Measurements from ENCODE around the gene TUBB4B.
A peak's percentile ranks its signal among the peaks of the same experiment; 100 is the strongest.

GRCh38 chr9:137217276-137218211 lies 23.5 kb upstream of the TUBB4B start:
- TF ChIP-seq, protein P1, sequence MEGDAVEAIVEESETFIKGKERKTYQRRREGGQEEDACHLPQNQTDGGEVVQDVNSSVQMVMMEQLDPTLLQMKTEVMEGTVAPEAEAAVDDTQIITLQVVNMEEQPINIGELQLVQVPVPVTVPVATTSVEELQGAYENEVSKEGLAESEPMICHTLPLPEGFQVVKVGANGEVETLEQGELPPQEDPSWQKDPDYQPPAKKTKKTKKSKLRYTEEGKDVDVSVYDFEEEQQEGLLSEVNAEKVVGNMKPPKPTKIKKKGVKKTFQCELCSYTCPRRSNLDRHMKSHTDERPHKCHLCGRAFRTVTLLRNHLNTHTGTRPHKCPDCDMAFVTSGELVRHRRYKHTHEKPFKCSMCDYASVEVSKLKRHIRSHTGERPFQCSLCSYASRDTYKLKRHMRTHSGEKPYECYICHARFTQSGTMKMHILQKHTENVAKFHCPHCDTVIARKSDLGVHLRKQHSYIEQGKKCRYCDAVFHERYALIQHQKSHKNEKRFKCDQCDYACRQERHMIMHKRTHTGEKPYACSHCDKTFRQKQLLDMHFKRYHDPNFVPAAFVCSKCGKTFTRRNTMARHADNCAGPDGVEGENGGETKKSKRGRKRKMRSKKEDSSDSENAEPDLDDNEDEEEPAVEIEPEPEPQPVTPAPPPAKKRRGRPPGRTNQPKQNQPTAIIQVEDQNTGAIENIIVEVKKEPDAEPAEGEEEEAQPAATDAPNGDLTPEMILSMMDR (conservative IDR thresholded peaks at IDR 0.05; ENCODE audit: low read depth in 2 of 2) = no peak; a peak in 1 of 4 replicates
- TF ChIP-seq ZNF331 (CRISPR knock-in tag; IDR thresholded peaks at IDR 0.05; ENCODE audit: low read depth) (no peak), NANOG (IDR thresholded peaks at IDR 0.05; ENCODE audit: borderline replicate concordance) (no peak), POLR2AphosphoS5 (IDR thresholded peaks at IDR 0.05; ENCODE audit: low read depth) (peak; percentile 30; the same call in 1 of the 2 replicates), EZH2phosphoT487 (IDR thresholded peaks at IDR 0.05; ENCODE audit: unreplicated experiment) (no peak), CREB1 (CRISPR knock-in tag; IDR thresholded peaks at IDR 0.05; ENCODE audit: low read depth) (no peak), EZH2 (IDR thresholded peaks at IDR 0.05; ENCODE audit: low read depth, unreplicated experiment) (no peak), JUNB (IDR thresholded peaks at IDR 0.05; ENCODE audit: unreplicated experiment) (no peak), ETS1 (IDR thresholded peaks at IDR 0.05) (no peak), ZNF462 (CRISPR knock-in tag; IDR thresholded peaks at IDR 0.05) (no peak), ZNF114 (CRISPR knock-in tag; IDR thresholded peaks at IDR 0.05) (no peak), STAT1 (IDR thresholded peaks at IDR 0.05; ENCODE audit: unreplicated experiment) (no peak)
- TF ChIP-seq, protein P2, sequence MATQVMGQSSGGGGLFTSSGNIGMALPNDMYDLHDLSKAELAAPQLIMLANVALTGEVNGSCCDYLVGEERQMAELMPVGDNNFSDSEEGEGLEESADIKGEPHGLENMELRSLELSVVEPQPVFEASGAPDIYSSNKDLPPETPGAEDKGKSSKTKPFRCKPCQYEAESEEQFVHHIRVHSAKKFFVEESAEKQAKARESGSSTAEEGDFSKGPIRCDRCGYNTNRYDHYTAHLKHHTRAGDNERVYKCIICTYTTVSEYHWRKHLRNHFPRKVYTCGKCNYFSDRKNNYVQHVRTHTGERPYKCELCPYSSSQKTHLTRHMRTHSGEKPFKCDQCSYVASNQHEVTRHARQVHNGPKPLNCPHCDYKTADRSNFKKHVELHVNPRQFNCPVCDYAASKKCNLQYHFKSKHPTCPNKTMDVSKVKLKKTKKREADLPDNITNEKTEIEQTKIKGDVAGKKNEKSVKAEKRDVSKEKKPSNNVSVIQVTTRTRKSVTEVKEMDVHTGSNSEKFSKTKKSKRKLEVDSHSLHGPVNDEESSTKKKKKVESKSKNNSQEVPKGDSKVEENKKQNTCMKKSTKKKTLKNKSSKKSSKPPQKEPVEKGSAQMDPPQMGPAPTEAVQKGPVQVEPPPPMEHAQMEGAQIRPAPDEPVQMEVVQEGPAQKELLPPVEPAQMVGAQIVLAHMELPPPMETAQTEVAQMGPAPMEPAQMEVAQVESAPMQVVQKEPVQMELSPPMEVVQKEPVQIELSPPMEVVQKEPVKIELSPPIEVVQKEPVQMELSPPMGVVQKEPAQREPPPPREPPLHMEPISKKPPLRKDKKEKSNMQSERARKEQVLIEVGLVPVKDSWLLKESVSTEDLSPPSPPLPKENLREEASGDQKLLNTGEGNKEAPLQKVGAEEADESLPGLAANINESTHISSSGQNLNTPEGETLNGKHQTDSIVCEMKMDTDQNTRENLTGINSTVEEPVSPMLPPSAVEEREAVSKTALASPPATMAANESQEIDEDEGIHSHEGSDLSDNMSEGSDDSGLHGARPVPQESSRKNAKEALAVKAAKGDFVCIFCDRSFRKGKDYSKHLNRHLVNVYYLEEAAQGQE (IDR thresholded peaks at IDR 0.05; ENCODE audit: unreplicated experiment) = no peak

Data from GM23338 (cell line).